Measurements from ENCODE around the gene TTLL5. TPM values are rescaled to one million over a fixed set of nuclear protein-coding genes. Genes with fewer than 3 reads are reported as not detected.

TTLL5 gene
- total RNA-seq, 3 donors from 2014 or later: 30.8 to 51.0 (median 32.8) TPM

DNA sequence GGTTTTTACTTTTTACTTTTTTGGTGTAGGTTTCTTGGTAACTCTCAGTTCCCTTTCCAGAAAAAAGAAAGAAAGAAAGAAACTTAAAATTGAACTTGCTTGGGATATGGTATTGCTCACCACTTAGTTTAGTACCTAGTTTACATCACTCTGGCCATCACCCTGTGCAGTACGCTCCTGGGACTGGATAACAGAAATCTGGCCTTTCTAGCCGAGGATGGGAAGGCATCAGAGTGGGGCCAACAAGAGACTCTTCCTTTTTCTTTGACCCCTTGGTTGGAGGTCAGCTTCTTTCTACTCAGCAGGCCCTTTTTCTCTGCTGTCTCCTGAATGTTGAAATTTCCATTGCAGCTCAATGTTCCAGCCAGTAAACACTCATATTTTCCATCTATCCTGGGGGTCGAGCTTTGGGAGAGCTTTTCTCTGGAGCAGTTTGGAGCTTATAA is 164.1 kb downstream of the TTLL5 start:
- ATAC-seq (no peak), DNase-seq (no peak)
- Histone ChIP-seq H3K36me3 (ENCODE audit: low read depth) (no peaks in the 10 kb centered on the region), H3K9me3 (no peaks in the 10 kb centered on the region), H3K4me1 (ENCODE audit: low read depth) (peaks cover 17% of the 10 kb centered on the region), H3K4me3 (no peak overlapping the region)
- TF ChIP-seq, protein P1, sequence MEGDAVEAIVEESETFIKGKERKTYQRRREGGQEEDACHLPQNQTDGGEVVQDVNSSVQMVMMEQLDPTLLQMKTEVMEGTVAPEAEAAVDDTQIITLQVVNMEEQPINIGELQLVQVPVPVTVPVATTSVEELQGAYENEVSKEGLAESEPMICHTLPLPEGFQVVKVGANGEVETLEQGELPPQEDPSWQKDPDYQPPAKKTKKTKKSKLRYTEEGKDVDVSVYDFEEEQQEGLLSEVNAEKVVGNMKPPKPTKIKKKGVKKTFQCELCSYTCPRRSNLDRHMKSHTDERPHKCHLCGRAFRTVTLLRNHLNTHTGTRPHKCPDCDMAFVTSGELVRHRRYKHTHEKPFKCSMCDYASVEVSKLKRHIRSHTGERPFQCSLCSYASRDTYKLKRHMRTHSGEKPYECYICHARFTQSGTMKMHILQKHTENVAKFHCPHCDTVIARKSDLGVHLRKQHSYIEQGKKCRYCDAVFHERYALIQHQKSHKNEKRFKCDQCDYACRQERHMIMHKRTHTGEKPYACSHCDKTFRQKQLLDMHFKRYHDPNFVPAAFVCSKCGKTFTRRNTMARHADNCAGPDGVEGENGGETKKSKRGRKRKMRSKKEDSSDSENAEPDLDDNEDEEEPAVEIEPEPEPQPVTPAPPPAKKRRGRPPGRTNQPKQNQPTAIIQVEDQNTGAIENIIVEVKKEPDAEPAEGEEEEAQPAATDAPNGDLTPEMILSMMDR (IDR thresholded peaks at IDR 0.05): no peak
- intact Hi-C loops (cut with DNase I, micrococcal nuclease): no loop called here

DNA sequence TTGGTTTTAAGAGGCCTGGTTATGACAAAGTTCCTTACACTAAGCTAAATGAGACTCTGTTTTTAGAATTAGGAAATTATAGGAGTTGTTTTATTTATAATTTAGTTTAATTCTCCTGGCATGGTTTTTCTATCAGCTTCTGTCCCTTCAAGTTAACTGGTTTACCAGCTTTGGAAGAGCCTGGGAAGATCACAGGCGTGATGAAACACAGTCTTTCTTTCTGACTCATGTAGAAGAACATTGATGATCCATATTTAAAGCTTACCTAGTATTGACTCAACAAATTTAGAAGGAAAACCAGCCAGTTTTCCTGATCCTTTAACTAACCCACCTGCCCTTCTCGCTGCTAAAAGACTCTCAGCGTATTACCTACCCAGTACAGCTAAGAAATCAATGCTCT is 165.6 kb downstream of the TTLL5 start:
- Histone ChIP-seq H3K36me3 (ENCODE audit: low read depth) (no peaks in the 10 kb centered on the region), H3K4me3 (no peak overlapping the region), H3K4me1 (ENCODE audit: low read depth) (peaks cover 17% of the 10 kb centered on the region), H3K9me3 (no peaks in the 10 kb centered on the region)
- no peak for ATAC-seq
- TF ChIP-seq, protein P1 (IDR thresholded peaks at IDR 0.05): no peak
- no peak for DNase-seq
- intact Hi-C loops (cut with DNase I, micrococcal nuclease): no loop called here

DNA sequence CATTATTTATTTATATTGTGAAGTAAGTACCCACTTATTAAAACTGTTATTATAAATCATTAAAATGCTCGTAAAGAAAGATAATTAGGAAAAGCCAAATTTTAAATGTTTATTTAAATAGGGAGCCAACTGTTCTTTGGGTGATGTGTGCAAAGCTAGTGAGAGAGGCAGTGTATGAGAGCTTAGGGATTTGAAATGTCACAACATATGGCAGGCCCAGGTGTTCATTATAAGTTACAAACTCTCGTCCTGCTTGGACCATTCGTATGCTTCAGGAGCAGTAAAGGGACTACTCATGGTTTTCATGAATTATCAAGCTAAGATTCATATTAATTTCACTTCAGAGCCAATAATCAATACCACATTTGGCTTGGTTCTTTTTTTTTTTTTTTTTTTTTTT is 166.3 kb downstream of the TTLL5 start:
- peaks cover 16% of the 10 kb centered on the region for H3K4me1 ChIP-seq (ENCODE audit: low read depth)
- no peak overlapping the region for H3K4me3 ChIP-seq
- DNase-seq (no peak), ATAC-seq (no peak)
- no peaks in the 10 kb centered on the region for H3K9me3 ChIP-seq
- TF ChIP-seq, protein P1 (IDR thresholded peaks at IDR 0.05): no peak
- intact Hi-C loops (cut with DNase I, micrococcal nuclease): no loop called here
- no peaks in the 10 kb centered on the region for H3K36me3 ChIP-seq (ENCODE audit: low read depth)

DNA sequence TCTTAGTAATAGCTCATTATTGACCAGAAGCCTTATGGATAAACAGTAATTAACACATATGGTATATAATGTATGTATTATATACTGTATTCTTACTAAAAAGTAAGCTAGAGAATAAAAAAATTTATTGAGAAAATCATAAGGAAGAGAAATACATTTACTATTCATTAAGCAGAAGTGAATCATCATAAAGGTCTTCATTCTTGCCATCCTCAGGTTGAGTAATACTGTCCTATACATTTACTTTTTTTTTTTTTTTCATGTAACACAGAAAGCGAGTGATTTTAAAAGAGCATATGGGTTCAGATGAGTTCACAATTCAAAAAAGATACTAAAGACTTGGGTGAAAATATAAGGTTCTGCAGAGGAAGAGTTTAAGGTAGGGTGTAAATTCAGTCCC is 168.3 kb downstream of the TTLL5 start:
- no peak for DNase-seq
- intact Hi-C loops (cut with DNase I, micrococcal nuclease): no loop called here

DNA sequence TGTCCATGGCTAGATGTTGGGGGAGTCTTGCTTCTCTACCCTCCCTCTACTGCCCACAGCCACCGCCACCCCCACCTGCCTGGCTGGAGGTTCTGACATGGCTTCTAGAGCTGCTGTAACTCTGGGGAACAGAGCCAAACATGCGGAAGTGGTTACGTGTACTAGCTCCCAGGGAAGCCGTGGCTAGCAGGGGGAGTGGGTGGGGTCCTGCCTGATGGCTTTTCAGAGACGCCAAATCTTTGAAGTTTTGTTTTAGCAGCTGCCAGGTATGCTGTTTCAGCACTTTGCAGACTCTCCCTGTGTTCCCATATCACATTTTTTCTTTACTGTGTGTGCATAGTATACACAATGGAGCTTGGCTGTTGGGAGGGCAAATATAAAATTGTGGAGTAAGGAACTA is 170.4 kb downstream of the TTLL5 start:
- DNase-seq (peak; percentile 72 to 82 (median 78)), ATAC-seq (peak; percentile 90)
- Histone ChIP-seq H3K4me1 (ENCODE audit: low read depth) (peaks cover 10% of the 10 kb centered on the region), H3K9me3 (no peaks in the 10 kb centered on the region), H3K36me3 (ENCODE audit: low read depth) (no peaks in the 10 kb centered on the region), H3K4me3 (no peak overlapping the region)
- TF ChIP-seq, protein P1 (IDR thresholded peaks at IDR 0.05): no peak
- intact Hi-C loops (cut with DNase I, micrococcal nuclease): no loop called here

More for the DNA sequence above, 168.3 kb downstream of the TTLL5 start:
- Histone ChIP-seq H3K4me1 (ENCODE audit: low read depth) (peaks cover 10% of the 10 kb centered on the region), H3K36me3 (ENCODE audit: low read depth) (no peaks in the 10 kb centered on the region), H3K9me3 (no peaks in the 10 kb centered on the region), H3K4me3 (no peak overlapping the region)
- TF ChIP-seq, protein P1 (IDR thresholded peaks at IDR 0.05): no peak
- ATAC-seq: no peak

DNA sequence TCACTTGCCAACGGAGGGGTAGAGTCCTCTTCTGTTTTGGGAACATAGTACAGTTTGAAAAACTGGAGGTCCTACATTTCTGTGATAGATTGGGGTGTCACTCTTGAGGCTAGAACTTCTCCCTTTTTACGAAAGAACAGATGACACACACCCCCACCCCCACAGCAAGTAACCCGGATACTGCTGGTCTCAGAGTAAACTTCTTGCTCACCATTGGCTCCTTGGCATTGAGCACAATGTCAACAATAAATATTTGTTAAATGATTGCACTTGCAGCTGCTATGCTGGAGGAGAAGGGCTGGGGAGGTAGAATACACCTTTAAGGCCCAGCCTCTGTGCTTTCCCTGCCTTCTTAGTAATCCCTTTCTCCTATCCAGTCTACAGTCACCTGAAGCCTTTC is 170.9 kb downstream of the TTLL5 start:
- H3K9me3 ChIP-seq: no peaks in the 10 kb centered on the region
- TF ChIP-seq, protein P1 (IDR thresholded peaks at IDR 0.05): no peak
- H3K36me3 ChIP-seq (ENCODE audit: low read depth): no peaks in the 10 kb centered on the region
- no peak overlapping the region for H3K4me3 ChIP-seq
- intact Hi-C loops (cut with DNase I, micrococcal nuclease): no loop called here
- H3K4me1 ChIP-seq (ENCODE audit: low read depth): peaks cover 10% of the 10 kb centered on the region
- DNase-seq: peak in 1 of 3 donors; percentile 44
- ATAC-seq: peak; percentile 73
